HG02610 (cell line): ENCODE data around the gene ZDHHC11.
"Not testable (repeated sequence)": the region's sequence is repeated elsewhere in the genome, so short reads cannot be mapped to it uniquely, and the experiment has no call there.

Experiments used
- ATAC-seq: cut with Tn5 transposase; IDR thresholded peaks from one replicate; pipeline ENCODE4 v1.9.1; 2021; ENCODE audit warnings: mild to moderate bottlenecking, moderate library complexity; ENCODE audit not compliant: unreplicated experiment

The ZDHHC11 gene

DNA sequence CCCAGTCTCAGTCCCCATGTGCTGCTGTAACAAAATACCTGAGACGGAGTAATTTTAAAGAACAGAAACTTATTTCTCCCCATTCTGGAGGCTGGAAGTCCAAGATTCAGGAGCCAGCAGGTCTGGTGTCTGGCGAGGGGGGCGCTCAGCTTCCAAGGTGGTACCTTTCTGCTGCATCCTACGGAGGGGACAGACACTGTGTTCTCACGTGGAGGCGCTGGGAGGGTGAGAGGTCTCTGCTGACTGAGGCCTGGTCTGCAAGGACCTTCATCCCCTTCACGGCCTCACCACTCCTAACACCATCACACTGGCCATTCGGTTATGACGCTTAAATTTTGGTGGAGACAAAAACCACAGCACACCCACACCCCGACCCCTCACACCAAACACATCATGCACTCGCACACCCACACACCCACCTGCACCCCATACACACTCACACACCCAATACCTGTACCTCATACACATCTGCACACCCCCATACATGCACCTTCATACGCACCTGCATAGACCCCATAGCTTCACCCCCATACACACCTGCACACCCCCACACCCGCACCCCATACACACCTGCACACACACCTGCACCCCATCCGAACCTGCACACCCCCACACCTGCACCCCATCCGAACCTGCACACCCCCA lies 9.8 kb upstream of the ZDHHC11 start:
- ATAC-seq: no peak

DNA sequence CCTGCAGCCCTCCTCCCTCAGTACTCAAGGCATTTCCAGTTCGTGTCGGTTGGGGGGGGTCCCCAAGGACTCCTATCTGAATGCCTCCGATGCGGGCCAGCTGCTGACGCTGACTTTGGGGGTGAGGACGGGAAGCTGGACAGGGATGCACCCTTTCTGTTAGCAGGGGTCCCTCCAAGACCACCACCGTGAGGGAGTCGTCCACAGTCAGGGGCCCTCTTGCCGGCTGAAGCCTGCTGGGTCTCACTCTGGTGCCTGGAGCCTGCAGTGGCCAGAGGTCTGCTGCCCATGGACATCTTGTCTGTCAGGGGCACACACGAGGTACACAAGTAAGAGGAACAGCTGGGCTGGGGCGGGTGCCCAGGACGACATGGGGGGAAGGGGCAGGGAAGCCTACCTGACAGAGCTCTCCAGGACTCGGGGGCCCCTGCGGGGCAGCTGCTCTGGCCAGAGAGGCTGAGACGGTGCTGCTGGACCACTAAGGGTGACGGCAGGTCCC lies 9.1 kb upstream of the ZDHHC11 start:
- ATAC-seq: no peak

DNA sequence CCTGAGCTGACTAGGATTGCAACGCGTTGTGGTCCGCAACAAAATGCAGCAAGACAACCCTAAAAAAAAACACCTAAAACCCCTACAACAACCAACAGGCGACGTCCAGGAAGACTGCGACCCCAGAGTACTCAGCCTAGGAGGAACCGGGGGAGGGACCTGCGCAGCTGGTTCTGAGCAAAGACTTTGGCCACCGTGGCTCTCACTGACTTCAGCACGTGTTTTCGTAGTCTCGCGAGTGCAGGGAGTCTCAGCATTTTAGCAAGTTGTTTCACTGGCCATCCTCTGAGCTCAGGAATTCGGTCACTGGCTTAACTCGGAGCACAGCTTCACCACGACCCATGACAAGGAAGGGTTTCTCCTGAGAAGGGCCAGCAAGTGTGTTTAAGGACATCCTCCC lies 8.6 kb upstream of the ZDHHC11 start:
- no peak for ATAC-seq

DNA sequence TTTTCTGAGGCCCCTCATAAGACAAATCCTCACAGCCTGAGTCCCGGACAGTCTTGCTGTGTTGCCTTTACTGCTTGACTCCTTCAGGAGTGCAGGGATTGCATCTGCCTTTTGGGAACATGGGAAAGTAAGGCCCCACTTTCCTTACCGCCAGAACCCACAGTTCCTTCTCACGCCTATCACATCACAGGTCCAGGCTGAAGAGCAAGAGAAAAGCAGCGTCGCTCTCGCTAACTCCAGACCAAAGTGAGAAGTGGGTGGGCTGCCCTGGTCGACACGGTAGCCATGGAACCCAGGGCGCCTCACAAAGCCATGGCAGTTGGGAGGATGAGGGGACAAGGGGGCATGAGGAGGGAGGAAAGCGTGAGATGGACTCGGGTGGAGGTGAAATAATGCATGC lies 7.9 kb upstream of the ZDHHC11 start:
- no peak for ATAC-seq

DNA sequence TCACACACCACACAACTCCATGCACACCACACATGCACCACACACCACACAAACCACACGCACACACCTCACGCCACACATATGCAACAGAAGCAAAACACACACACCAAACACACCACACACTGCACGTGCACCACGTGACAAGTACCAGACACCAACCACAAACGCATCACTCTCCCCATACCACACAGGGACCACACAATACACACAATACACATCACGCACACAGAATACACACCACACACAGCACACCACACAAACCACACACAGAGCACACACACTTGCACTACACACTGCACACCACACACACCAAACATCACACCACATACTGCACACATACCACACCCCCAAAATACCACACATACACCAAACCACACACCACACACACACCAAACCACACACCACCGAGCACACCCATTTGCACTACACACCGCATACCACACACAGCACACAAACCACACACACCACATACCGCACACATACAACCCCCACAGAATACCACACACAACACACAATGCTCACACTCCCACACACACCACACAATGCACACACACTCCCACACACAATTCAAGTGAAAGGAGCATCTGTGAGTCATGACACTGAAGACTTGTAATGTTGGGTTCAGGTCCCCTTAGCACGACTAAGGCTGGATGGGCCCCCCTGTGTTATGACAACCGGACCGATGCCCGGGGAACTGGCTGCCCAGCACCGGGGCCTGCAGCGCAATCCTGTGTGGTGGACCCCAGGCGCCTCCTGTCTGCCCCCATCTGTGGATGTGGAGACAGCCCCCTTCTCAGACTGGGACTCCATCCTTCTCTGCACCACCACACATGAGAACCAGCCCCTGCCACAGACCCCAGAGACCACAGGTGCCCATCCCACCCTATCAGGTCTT lies 6.0 kb upstream of the ZDHHC11 start:
- no peak for ATAC-seq

DNA sequence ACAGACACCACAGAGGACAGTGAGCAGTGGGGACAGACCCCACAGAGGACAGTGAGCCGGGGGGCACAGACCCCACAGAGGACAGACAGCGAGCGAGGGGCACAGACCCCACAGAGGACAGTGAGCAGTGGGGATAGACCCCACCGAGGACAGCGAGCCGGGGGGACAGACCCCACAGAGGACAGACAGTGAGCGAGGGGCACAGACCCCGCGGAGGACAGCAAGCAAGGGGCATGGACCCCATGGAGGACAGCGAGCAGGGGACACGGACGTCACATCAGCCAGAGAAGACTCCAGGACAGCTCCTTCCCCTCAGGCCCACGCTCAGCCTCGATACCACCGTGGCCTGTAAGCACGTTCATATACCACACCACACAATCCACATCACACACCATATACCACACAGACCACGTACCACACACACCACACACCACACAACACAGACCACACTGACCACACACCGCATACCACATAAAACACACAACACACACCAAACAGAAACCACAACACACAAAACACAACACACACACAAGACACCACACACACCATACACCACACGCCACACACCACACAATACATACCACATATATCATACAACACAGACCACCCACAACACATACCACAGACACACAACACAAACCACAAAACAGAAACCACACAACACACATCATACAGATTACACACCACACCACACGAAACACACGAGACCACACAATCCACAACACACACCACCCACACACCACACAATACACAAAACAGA lies 5.2 kb upstream of the ZDHHC11 start:
- ATAC-seq: no peak

DNA sequence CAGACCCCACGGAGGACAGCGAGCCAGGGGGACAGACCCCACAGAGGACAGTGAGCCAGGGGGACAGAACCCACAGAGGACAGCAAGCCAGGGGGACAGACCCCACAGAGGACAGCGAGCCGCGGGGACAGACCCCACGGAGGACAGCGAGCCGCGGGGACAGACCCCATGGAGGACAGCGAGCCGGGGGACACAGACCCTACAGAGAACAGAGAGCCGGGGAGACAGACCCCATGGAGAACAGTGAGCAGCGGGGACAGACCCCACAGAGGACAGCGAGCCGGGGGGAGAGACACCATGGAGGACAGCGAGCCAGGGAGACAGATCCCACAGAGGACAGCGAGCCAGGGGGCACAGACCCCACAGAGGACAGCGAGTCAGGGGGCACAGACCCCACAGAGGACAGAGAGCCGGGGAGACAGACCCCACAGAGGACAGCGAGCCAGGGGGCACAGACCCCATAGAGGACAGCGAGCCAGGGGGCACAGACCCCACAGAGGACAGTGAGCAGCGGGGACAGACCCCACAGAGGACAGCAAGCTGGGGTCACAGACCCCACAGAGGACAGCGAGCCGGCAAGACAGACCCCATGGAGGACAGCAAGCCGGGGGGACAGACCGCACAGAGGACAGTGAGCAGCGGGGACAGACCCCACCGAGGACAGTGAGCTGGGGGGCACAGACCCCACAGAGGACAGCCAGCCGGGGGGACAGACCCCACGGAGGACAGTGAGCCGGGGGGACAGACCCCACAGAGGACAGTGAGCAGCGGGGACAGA lies 4.4 kb upstream of the ZDHHC11 start:
- no peak for ATAC-seq

DNA sequence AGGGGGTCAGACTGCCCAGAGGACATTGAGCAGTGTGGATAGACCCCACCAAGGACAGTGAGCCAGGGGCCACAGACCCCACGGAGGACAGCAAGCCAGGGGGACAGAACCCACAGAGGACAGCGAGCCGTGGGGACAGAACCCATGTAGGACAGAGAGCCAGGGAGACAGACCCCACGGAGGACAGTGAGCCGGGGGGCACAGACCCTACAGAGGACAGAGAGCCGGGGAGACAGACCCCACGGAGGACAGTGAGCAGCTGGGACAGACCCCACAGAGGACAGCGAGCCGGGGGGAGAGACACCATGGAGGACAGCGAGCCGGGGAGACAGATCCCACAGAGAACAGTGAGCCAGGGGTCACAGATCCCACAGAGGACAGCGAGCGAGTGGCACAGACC lies 3.4 kb upstream of the ZDHHC11 start:
- no peak for ATAC-seq

DNA sequence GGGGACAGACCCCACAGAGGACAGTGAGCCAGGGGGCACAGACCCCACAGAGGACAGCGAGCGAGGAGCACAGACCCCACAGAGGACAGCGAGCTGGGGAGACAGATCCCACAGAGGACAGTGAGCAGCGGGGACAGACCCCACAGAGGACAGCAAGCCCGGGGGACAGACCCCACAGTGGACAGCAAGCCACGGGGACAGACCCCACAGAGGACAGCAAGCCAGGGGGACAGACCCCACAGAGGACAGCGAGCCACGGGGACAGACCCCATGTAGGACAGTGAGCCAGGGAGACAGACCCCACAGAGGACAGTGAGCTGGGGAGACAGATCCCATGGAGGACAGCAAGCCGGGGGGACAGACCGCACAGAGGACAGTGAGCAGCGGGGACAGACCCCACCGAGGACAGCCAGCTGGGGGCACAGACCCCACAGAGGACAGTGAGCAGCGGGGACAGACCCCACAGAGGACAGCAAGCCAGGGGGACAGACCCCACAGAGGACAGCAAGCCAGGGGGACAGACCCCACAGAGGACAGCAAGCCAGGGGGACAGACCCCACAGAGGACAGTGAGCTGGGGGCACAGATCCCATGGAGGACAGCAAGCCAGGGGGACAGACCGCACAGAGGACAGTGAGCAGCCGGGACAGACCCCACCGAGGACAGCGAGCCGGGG lies 2.8 kb upstream of the ZDHHC11 start:
- not testable (repeated sequence) for ATAC-seq

DNA sequence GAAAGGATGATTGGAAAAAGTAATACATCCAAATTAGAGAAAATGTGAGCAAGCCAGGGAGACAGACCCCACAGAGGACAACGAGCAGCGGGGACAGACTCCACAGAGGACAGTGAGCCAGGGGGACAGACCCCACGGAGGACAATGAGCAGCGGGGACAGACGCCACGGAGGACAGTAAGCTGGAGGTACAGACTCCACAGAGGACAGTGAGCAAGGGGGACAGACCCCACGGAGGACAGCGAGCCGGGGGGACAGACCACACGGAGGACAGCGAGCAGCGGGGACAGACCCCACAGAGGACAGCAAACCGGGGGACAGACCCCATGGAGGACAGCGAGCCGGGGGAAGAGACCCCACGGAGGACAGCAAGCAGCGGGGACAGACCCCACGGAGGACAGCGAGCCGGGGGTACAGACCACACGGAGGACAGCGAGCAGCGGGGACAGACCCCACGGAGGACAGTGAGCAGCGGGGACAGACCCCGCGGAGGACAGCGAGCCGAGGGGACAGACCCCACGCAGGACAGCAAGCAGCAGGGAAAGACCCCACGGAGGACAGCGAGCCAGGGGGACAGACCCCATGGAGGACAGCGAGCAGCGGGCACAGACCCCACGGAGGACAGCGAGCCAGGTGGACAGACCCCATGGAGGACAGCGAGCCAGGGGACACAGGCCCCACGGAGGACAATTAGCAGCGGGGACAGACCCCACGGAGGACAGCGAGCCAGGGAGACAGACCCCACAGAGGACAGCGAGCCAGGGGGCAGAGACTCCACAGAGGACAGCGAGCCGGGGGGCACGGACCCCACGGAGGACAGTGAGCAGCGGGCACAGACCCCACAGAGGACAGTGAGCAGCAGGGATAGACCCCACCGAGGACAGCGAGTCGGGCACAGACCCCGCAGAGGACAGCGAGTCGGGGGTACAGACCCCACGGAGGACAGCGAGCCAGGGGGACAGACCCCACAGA lies 1.9 kb upstream of the ZDHHC11 start:
- no peak for ATAC-seq

DNA sequence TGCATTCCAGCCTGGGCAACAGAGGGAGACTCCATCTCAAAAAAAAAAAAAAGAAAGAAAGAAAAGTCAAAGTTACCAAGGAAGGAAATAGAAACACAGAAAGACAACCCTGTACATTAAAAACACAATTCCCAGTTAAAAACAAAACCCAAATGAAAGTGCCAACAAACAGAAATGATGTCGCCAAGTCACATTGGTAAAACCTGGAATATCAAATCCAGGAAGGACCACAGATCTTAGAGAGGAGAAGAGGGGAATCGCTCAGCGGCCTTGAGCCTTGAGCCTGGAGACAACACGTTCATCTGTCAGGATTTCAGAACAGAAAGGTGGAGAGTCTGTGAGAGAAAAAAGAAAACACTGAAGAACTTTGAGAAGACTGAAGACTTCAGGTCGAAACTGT lies 1.2 kb upstream of the ZDHHC11 start:
- no peak for ATAC-seq

DNA sequence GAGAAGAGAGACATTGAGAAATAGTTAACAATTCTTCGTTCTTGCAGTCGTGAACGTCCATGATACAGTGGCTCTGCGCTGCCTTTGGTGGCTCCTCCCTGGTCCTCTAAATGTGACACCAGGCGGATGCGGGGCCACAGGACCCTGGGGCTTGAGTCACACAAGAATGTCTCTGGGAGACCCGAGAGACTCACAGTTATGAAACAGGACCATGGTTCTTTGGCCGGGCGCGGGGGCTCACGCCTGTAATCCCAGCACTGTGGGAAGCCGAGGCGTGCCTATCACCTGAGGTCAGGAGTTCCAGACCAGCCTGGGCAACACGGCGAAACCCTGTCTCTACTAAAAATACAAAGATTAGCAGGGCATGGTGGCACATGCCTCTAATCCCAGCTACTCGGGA lies 767 bp upstream of the ZDHHC11 start:
- no peak for ATAC-seq

DNA sequence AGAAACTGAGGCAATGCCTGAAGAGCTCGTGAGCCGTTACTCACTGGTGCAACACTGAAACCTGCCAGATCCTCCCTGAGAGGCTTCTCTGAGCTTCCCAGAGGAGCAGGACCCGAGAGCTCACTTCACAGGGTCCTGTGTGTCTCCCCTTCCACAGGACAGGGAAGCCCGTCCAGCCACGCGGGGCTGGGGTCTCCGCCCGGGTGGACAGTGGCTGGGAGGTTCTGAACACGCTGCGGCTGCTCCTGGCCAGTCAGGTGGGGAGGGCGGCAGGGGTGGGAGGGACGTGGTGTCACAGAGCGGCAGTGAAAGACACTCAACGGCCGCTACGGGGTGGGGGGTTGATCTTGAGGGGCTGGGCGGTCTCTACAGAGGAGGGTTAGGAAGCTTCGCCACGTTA lies 290 bp upstream of the ZDHHC11 start:
- no peak for ATAC-seq

DNA sequence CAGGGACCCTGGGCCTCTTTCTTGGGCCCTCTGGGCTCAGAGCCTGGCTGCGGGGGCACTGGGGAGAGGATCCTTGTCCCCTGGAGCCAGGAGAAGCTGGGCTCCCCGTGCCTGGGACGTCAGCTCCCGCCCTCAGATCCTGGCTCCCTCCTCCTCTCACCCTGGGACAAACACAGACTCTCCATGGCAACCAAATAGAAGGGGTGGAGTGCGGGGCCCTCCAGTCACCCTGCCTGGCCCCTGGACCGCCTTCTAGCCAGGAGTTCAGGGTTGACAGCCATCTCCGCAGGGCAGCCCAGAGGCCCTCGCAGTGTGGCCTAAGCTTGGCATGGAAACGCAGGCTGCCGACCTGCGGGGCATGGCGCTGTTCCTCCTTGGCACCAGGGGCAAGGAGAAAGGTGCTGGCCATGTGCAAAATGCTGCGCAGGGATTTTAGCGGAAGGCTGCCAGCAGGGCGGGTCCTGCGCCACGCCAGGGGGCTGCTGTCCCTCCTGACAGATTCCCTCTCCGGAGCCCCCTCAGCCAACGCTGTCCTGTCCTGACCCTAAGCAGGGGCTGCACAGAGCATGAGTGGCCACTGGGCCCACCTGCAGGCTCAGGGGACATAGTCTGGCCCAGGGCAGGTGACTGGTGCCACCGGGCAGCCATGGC lies 1.0 kb downstream of the ZDHHC11 start:
- ATAC-seq: no peak

DNA sequence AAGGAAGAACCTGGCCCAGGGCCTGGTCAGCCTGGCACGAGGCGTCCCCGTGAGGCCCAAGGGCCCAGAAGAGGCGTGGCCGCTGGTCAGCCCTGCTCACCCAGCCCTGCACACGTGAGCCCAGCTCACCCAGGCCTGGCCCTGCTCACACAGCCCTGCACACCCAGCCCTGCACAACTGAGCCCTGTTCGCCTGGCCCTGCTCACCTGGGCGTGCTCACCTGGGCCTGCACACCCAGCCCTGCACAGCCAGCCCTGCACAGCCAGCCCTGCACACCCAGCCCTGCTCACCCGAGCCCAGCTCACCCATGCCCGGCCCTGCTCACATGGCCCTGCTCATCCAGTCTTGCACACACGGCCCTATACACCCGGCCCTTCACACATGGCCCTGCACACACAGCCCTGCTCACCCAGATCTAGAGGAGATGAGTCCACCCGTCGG lies 2.1 kb downstream of the ZDHHC11 start:
- no peak for ATAC-seq

DNA sequence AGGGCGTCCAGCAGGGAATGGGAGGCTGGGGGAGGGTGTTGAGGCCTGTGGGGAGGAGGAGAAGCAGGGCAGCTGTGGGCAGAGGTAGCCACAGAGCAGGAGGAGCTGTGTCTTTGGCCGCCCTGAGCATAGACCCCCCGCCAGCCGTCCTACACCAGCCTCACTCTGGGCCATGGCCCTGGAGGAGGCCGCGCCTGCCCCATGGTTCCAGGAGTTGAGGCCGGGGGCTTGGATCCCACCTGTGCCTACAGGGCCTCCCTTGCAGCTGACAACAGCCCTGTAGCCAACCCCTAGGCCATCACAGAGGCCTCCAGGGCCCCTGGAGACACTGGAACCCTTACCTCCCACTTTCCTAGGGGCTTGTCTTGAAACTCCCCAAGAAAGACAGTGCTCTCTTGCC lies 3.0 kb downstream of the ZDHHC11 start:
- not testable (repeated sequence) for ATAC-seq

DNA sequence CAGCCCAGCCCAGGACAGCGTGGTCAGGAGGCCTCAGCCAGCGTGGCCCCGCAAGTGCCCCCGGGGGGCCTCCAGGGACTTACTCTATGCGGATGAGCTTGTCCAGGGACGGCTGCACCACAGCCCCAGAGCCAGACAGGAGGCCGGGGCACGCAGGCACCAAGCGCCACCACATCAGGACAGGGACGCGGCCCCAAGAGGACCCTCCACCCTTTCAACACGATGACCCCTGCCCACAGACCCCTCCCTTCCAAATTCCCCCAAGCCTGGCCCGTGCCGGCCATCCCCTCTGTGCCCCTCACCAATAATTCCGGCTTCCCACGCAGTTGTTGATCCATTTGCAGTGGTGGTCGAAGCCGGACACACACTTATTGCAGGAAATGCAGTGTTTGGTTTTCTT lies 3.6 kb downstream of the ZDHHC11 start:
- ATAC-seq: not testable (repeated sequence)

DNA sequence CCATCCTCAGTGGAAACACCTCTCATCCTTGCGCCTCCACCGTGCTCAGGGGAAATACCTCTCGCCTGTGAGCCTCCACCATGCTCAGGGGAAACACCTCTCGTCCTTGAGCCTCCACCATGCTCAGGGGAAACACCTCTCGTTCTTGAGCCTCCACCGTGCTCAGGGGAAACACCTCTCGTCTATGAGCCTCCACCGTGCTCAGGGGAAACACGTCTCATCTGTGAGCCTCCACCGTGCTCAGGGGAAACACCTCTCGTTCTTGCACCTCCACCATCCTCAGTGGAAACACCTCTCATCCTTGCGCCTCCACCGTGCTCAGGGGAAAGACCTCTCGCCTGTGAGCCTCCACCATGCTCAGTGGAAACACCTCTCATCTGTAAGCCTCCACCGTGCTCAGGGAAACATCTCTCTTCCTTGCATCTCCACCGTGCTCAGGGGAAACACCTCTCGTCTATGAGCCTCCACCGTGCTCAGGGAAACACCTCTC lies 4.1 kb downstream of the ZDHHC11 start:
- not testable (repeated sequence) for ATAC-seq
